GM15510 (cell line): ENCODE measurements around the gene NTSR1.

Experiments
- POLR2A ChIP-seq: IDR thresholded peaks from 3 replicates; pipeline ENCODE4 v1.6.1; 2011; ENCODE audit warnings: borderline replicate concordance; ENCODE audit not compliant: insufficient read length; ENCODE audit errors: extremely low read depth

Gene NTSR1

GRCh38 chr20:62765432-62766070, 56.9 kb downstream of the NTSR1 start:
- no peak for TF ChIP-seq POLR2A

DNA sequence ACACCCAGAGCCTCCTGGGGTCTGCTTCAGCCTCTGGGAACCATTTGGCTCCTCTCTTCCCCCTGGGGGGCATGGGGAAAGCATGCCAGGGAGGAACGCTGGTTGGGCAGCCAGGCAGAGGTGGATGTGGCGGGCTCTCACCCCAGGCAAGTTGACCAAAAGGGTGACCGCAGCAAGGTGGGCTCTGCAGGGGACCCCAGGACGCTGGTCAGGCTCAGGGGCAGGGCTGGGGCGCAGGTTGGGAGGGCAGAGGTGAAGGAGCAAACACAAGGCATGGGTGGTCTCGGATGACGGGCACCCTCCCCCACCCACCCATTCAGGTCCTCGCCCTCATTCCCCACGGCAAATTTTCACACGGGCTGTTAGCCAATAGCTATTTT, 57.4 kb downstream of the NTSR1 start:
- no peak for TF ChIP-seq POLR2A

DNA sequence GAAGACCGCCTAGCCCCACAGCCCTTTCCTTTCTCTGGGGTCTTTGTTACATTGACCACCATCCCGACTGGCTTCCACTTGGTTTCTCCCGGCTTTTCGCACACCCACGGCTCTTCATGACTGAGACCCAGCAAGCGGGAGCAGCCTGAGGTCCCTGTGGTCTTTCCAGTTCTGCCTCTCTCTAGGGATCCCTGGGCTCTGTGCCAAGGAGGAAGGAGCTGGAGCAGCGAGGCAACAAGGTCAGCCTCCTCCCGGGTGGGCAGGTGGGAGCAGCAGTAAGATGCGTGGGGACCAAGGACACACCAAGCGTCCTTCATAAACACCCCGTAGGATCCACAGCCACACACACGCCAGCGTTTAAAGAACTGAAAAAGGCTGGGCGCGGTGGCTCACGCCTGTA, 58.1 kb downstream of the NTSR1 start:
- no peak for TF ChIP-seq POLR2A

DNA sequence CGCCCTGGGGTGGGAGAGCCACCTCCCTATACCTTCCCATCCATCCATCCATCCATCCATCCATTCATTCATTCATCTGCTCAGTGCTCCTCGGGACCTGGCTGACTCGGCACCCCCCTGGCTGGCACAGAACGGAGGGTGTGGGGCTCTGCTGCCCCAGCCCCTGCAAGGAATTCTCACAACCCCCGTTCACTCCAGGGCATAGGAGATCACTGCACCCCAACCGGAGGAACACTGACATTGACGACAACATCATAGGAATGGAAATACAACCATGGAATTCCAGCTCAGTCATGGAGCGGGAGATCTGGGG, 59.6 kb downstream of the NTSR1 start:
- no peak for TF ChIP-seq POLR2A

DNA sequence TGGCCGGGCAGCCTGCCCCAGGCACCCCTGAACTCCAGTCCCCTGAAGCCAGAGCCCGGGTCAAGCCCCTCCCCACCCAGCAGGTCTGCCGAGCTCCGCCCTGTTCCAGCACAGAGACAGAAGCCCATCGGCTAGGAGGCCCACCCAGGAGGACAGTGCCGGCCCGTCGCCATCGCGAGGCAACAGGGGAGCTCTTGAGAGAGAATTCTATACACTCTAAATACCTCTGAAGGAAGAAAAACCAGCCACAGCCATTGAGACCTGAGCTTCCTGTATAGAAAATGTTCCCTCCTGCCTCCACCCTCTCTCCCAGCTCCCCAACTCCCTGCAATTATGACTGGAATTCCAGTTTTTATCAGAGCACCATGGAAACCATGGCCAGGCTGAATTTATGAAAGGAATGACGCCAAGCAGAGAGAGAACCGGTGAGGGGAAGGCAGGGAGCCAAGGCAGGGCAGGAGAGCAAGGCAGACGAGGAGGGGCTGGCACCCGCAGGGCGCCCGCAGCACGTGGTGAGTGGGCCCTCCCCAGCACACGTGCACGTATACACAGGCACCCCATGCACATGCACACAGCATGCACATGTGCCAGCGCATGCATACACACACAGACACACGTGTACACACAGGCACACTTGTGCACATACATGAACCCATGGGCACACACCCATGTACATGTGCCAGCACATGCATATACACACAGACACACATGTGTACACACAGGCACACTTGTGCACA, 60.1 kb downstream of the NTSR1 start:
- TF ChIP-seq POLR2A: no peak

GRCh38 chr20:62769346-62770071, 60.9 kb downstream of the NTSR1 start:
- TF ChIP-seq POLR2A: no peak

- no peak for TF ChIP-seq POLR2A
Observed at GRCh38 chr20:62770111-62770910, 61.7 kb downstream of the NTSR1 start.

DNA sequence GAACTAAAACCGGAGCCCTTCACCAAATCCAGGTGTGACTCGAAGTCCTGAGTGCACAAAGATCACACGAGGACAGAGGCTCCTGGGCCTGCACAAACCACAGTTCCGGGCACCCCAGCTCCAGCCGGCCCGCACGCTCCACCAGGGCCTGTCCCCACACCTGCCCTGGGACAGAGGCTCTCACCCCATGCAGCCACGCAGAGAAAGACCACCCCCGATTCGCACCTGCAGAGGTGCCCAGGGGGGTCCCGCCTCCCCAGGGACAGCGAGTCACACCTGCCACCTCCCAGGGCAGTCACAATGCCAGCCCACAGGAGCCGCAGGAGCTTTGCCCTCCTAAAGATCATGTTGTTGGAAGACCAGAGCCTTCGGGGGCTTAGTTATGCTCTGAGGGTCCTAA, 62.3 kb downstream of the NTSR1 start:
- no peak for TF ChIP-seq POLR2A

DNA sequence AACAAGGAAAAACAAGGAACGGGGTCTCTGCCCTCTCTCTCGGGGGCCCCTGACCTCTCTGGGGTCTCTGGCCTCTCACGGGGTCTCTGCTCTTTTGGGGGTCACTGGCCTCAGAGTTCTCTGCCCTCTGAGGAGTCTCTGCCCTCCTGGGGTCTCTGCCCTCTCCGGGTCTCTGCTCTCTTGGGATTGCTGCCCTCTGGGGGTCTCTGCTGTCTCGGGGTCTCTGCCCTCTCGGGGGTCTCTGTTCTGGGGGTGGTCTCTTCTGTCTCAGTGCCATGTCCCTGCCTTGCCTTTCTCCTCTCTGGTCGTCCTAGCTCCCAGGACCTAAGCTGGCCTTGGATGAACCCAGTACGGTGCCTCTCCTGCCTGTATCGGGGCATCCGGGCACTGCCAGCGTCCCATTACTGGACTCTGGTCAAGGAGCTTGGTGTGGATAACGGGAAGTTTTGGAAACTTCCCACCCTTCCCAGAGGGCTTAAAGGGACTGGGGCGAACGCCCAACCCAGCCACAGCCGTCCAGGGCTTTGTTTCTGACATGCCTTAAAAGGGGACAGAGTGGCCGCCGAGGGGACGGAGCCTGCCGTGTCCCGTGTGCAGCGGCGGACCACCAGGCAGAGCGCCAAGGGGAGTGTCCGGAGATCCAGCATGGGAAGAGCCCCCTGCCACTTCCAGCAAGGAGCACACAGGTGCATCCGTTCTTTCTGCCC, 62.9 kb downstream of the NTSR1 start:
- TF ChIP-seq POLR2A: no peak

GRCh38 chr20:62772103-62772611, 63.5 kb downstream of the NTSR1 start:
- TF ChIP-seq POLR2A: no peak

DNA sequence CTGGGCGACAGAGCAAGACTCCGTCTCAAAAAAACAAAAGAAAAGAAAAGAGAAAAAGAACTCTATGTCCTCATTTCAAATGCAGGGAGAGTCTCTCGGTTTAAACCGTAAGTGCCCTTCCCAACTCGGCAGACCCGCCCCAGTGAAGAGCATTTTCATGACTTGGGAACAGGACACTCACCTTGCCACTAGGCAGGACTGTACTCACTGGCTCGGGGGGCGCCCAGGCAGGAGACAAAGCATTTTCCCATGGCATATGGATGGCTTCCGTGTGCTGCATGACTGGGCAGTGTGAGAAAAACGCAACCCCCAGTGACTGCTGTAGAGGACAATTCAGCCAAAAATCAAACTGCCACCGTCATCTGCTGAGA, 64.0 kb downstream of the NTSR1 start:
- TF ChIP-seq POLR2A: no peak

GRCh38 chr20:62772990-62773844, 64.6 kb downstream of the NTSR1 start:
- no peak for TF ChIP-seq POLR2A
